Nasal cavity respiratory epithelium epithelial cell of viscerocranial mucosa (primary cell): Measurements from ENCODE around the gene NMNAT3. TPM values are rescaled to one million over a fixed set of nuclear protein-coding genes. Genes with fewer than 3 reads are reported as not detected.

Experiments
- total RNA-seq: library from RNA; depleted of rRNA; stranded (reverse); fragments of >200 nt; gene quantifications from 2 replicates; pipeline ENCODE4 v1.2.3, GENCODE V29; 2014

The NMNAT3 gene
- total RNA-seq, result 6.8 and 10.6 TPM in 2 replicates

GRCh38 chr3:139677388-139678155 lies at the start of gene NMNAT3:
TSS of gene NMNAT3 (minus strand) at chr3:139677972. CDS start at chr3:139627724, 50,248 bp downstream.

Other genes starting within 250 kb of the NMNAT3 start
- not detected in 2 replicates for gene RBP2, start 201.5 kb downstream of the NMNAT3 start, total RNA-seq
- gene RBP1, start 138.2 kb downstream of the NMNAT3 start, total RNA-seq, result 76.9 and 258 TPM in 2 replicates